Midbrain (tissue), 1 donor: ENCODE measurements around the gene DDX11.
"Not testable (repeated sequence)": the region's sequence is repeated elsewhere in the genome, so short reads cannot be mapped to it uniquely, and the experiment has no call there.

Experiments used
- DNase-seq: peaks from one replicate; lab custom pipeline; 2025; lab: John Stamatoyannopoulos, UW

DDX11 gene

DNA sequence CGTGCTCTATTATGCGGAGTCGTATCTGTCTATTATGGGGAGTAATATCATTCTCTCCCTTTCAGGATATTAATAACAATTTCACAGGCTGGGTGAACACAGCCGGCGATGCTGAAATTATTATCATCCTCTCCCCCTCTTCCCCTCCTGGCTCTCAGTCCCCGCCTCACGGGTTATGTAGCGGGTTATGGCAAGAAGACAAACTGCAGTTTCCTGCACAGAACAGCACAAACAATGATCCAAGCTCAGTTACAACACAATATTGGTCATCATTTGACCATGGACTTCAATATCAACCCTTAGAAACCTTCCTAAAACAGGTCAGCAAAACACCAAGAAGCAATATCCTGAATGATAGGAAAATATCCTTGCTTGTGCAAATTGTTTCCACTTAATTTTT is 50.5 kb downstream of the DDX11 start:
- DNase-seq: not testable (repeated sequence)

DNA sequence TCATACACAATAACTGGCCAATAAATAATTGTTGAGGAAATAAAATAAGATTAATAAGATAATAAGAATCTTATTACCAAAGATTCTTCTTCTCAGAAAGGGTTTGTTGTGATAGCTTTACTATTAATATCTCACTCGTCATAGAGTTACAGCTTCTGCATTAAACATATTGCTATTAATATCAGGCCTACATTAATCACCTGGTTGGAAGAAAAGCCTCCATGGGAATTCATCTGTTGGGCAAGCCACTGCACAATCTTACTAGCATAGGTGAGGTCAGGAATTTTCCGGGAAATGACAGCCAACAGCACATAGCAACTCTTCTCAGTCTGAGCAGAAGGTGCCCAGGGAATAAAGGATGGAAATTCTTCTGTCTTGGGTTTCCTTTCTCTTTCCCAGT is 51.5 kb downstream of the DDX11 start:
- not testable (repeated sequence) for DNase-seq

DNA sequence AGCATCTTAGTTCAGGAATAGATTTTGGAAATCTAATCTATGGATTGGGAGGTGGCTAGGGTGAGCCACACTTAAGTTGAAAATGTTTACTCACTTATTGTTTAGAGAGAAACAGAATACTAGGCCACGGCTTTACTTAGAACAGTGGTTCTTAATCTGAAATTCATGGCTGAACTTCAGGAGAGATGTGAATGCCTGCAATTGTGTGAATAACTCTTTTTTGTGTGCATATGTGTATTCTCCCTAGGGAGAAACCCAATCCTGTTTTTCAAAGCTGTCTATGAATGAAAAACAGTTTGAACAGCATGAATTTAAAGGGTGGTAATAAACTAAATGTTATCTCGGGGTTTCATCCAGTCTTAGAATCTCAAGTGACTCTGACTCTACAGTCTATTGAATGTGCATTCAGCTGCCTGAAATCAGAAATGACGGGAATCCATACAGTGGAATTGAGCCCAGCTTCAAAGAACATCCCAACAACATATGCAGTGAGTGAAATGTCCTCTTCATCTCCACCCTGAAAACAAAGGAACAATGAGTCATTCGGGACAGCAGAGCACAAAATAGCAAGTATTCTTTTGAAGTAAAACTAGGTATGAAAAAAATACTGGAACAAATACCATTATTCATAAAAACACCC is 53.7 kb downstream of the DDX11 start:
- DNase-seq: not testable (repeated sequence)

DNA sequence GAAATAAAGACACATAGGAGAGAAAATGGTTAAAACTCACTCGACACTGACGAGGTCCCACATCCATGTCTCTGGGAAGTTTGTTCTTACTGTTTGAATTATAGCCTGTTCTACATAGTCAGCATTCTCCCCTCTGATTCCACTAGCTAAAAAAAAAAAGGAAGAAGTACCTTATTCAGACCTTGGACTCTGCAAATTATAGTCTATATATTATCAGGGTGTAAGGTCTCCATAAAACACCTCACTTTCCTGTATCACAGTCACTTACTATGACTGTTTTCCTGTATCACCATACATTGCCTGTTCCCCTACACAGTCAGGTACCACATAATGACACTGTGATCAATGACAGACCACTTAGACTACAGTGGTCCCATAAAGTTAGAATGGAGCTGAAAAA is 62.9 kb downstream of the DDX11 start:
- not testable (repeated sequence) for DNase-seq

DNA sequence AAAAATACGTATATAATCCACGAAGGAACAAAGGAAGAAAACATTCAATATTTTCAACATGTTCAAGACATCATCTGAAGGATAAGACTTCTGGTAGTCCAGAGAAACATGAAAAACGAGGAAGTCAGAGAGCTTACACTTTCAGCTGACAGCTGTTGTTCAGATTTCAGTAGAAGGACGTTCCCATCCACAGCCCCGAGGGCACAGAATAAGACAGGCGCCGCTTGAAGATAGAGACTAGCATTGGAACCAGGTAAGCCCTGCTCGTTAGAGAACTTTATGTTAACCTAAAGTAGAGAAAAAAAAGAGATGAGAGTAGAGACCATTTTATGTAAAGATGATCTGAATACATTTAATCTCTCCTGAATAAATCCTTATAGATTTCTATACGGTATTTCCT is 71.1 kb downstream of the DDX11 start:
- DNase-seq: not testable (repeated sequence)

DNA sequence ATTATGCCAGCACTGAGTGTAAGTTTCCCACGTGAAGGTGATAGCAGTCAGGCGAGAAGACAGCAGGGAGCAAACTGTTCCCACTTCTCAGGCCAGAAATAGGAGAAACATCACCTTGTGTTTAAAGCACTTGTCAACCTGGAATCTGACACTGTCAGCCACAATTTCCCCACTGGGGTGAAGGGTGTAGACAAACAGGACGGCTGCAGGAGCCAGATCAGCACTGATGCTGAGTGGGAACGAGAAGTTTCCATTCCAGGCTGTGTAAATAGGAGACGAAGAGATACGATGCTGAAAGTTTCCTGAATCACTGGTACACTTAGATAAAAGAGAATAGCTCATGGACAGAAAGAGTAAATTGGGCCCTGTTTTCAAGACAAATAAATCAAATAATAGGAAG is 71.6 kb downstream of the DDX11 start:
- DNase-seq: not testable (repeated sequence)

DNA sequence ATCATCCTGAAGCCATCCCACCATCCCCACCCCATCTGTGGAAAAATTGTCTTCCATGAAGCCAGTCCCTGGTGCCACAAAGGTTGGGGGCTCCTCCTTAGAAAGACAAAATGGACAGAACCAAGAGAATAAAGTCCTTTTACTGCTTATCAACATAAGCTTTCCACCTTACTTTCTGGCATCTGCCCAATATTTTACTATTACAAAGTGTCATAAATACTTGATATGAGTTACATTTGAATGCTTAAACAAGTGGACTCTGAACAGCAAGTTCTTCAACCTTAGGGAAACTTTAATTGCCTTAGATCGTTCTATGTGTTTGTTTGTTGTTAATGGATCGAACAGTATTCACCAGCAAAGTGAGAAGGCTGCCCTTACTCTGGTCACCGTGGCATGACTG is 73.8 kb downstream of the DDX11 start:
- not testable (repeated sequence) for DNase-seq

DNA sequence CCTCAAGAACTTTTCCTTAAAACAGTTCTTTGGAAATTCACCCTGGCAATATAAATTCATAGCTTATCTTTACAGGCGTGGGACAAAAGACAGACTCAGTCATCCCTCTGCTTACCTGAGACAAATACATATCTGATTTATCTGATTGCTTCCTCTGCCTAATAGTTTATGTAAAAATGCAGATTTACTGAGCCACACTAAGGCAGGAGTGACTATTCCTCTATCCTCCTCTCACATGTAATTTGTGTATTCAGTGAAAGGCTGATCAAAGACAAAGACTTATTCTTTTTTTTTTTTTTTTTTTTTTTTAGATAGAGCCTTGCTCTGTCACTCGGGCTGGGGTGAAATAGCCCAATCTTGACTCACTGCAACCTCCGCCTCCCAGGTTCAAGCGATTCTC is 77.1 kb downstream of the DDX11 start:
- not testable (repeated sequence) for DNase-seq
